Loucy (cell line): ENCODE results near the gene EML2.

ENCODE experiments used
- EZH2phosphoT487 ChIP-seq: fragments of 200-600 bp; IDR thresholded peaks from 2 replicates; pipeline ENCODE4 v1.6.1; 2018; ENCODE audit warnings: antibody characterized with exemption, mild to moderate bottlenecking, moderate library complexity, borderline replicate concordance
- TF ChIP-seq, protein P1 (sequence below): fragments of 200-600 bp; sonication (generic); conservative IDR thresholded peaks from 2 replicates; pipeline ENCODE4 v1.5.1; 2014; ENCODE audit warnings: mild to moderate bottlenecking, antibody characterized with exemption, low read length

DNA sequence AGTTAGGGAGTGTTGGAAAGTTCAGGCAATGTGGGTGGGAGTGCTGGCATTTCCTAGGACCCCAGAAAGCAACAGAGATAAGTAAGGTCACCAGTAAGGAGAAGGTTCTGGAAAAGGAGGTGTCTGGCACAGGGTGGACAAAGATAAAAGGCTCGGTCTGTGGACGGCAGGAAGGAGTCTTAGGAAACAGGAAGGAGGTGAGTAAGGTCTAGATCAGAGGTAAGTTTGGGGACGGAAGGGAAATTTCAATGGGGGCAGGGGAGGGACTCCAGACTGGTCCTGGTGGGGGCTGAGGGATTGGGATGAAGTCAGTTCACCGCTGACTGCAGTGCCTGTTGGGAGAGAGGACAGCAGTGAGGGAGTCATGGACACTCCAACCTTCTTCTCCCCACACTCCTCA, 46.8 kb downstream of the EML2 start:
- TF ChIP-seq, protein P1, sequence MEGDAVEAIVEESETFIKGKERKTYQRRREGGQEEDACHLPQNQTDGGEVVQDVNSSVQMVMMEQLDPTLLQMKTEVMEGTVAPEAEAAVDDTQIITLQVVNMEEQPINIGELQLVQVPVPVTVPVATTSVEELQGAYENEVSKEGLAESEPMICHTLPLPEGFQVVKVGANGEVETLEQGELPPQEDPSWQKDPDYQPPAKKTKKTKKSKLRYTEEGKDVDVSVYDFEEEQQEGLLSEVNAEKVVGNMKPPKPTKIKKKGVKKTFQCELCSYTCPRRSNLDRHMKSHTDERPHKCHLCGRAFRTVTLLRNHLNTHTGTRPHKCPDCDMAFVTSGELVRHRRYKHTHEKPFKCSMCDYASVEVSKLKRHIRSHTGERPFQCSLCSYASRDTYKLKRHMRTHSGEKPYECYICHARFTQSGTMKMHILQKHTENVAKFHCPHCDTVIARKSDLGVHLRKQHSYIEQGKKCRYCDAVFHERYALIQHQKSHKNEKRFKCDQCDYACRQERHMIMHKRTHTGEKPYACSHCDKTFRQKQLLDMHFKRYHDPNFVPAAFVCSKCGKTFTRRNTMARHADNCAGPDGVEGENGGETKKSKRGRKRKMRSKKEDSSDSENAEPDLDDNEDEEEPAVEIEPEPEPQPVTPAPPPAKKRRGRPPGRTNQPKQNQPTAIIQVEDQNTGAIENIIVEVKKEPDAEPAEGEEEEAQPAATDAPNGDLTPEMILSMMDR: no peak
- no peak for TF ChIP-seq EZH2phosphoT487
